Prostate gland (tissue), 2 donors: ENCODE data around the gene ZC2HC1C.

Experiments used
- POLR2AphosphoS5 ChIP-seq: sonication (generic); formaldehyde crosslinking; IDR thresholded peaks from one replicate; pipeline ENCODE4 v1.6.1; 2017; ENCODE audit warnings: antibody characterized with exemption
- TF ChIP-seq, protein P1 (sequence below), 4 experiments: fragments of 200-600 bp in 2 of 4; fragments of 450-650 bp in 2 of 4; sonication (generic) in 2 of 4; IDR thresholded peaks; 1 replicate in 3 of 4; 2 replicates in 1 of 4; pipeline ENCODE4 v1.5.1; 2016 to 2019; ENCODE audit warnings: antibody characterized with exemption in 4 of 4, mild to moderate bottlenecking in 2 of 4, moderate library complexity in 2 of 4

- TF ChIP-seq, protein P1, sequence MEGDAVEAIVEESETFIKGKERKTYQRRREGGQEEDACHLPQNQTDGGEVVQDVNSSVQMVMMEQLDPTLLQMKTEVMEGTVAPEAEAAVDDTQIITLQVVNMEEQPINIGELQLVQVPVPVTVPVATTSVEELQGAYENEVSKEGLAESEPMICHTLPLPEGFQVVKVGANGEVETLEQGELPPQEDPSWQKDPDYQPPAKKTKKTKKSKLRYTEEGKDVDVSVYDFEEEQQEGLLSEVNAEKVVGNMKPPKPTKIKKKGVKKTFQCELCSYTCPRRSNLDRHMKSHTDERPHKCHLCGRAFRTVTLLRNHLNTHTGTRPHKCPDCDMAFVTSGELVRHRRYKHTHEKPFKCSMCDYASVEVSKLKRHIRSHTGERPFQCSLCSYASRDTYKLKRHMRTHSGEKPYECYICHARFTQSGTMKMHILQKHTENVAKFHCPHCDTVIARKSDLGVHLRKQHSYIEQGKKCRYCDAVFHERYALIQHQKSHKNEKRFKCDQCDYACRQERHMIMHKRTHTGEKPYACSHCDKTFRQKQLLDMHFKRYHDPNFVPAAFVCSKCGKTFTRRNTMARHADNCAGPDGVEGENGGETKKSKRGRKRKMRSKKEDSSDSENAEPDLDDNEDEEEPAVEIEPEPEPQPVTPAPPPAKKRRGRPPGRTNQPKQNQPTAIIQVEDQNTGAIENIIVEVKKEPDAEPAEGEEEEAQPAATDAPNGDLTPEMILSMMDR (IDR thresholded peaks at IDR 0.05), result no peak
- no peak for TF ChIP-seq POLR2AphosphoS5
Measured at GRCh38 chr14:75040507-75040906, 28.9 kb upstream of the ZC2HC1C start.
